ENCODE data around the gene GALK1.
A peak's percentile ranks its signal among the peaks of the same experiment; 100 is the strongest.

DNA sequence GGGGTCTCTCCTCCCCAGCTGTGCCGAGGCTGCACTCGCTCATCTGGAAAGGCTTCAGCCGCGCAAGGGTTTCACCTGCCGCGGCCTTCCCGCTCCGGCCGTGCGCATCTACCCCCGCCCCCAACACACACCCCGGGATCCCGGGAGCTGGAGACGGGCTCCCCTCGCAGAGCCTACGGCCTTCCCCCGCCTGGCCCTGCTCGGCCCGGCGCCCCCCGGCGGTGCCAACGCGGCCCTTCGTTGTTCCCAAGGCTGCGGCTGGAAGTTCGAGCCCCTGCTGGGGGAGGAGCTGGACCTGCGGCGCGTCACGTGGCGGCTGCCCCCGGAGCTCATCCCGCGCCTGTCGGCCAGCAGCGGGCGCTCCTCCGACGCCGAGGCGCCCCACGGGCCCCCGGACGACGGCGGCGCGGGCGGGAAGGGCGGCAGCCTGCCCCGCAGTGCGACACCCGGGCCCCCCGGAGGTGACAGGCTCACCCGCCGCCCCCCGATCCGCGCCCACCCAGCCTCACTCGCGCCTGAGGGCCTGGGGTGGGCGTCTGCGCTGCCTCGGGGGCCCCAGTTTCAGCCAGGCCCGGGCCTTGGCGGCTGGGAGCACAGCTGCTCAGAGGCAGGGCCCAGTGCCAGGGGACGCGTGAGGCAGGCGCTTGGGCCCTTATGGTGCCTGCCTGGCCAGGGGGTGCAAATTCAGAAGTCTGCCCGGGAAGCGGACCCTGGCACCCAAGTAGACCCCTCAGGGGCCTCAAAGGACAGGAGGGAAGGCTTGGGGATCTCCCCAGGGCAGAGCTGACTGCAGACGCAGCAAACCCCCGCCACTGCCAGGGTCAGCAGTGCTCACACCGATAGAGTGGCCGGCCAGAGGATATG, 11.2 kb downstream of the GALK1 start:
- TF ChIP-seq POLR2A (IDR thresholded peaks at IDR 0.05), result no peak
- TF ChIP-seq, protein P1, sequence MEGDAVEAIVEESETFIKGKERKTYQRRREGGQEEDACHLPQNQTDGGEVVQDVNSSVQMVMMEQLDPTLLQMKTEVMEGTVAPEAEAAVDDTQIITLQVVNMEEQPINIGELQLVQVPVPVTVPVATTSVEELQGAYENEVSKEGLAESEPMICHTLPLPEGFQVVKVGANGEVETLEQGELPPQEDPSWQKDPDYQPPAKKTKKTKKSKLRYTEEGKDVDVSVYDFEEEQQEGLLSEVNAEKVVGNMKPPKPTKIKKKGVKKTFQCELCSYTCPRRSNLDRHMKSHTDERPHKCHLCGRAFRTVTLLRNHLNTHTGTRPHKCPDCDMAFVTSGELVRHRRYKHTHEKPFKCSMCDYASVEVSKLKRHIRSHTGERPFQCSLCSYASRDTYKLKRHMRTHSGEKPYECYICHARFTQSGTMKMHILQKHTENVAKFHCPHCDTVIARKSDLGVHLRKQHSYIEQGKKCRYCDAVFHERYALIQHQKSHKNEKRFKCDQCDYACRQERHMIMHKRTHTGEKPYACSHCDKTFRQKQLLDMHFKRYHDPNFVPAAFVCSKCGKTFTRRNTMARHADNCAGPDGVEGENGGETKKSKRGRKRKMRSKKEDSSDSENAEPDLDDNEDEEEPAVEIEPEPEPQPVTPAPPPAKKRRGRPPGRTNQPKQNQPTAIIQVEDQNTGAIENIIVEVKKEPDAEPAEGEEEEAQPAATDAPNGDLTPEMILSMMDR (IDR thresholded peaks at IDR 0.05), result peak; percentile 31 to 67 (median 65)
